ENCODE measurements around the gene RIN3. TPM values are rescaled to one million over a fixed set of nuclear protein-coding genes. Genes with fewer than 3 reads are reported as not detected.

RIN3 gene
- total and polyA plus RNA-seq, 2 donors (not counting 3 experiments of a cell fraction or from before 2014, with no cell fraction given) = 5.1 to 20.8 TPM

GRCh38 chr14:92624764-92625163, 111.2 kb downstream of the RIN3 start:
- no peak overlapping the region for H3K9ac ChIP-seq (replicated peaks; ENCODE audit: extremely low read depth, insufficient read depth, low read length)
- H3K27ac ChIP-seq (ENCODE audit: insufficient read depth, low read depth, low read length) = no peak overlapping the region
- intact Hi-C loops (cut with micrococcal nuclease) (no loop called here), dilution Hi-C loops (cut with MboI; ENCODE audit: extremely low pct_ligation_motif_present, low sequenced_read_pairs) (no loop called here)
- no peak overlapping the region for H2AFZ ChIP-seq (ENCODE audit: low read depth, low read length)
- ChIA-PET POLR2A (no interaction called here), CTCF (interaction anchor here (1.6 kb wide), 2 partner anchors 30 to 62 kb away, joined by 3 to 4 read pairs; no protein-coding TSS in a partner anchor)
- FAIRE-seq = no peak
- H4K20me1 ChIP-seq (replicated peaks; ENCODE audit: control insufficient read depth, extremely low read depth, insufficient read depth, low read length) = no peaks in the 10 kb centered on the region
- H3K36me3 ChIP-seq (ENCODE audit: control insufficient read depth in 2 of 2, extremely low read depth in 1 of 2, insufficient read depth in 2 of 2, low read length in 2 of 2) = no peaks in the 10 kb centered on the region
- no peaks in the 10 kb centered on the region for H3K4me1 ChIP-seq (ENCODE audit: control insufficient read depth, extremely low read depth, insufficient read depth, low read length)
- BruUV-seq (replicated peaks) = no TSS peak
- no peaks in the 10 kb centered on the region for H3K79me2 ChIP-seq (ENCODE audit: control insufficient read depth, insufficient read depth, low read length)
- no peak overlapping the region for H3K4me2 ChIP-seq (ENCODE audit: insufficient read depth, low read length)
- TF ChIP-seq POLR2A (IDR thresholded peaks at IDR 0.05; ENCODE audit: low read depth, low read length) (no peak), EZH2 (IDR thresholded peaks at IDR 0.05; ENCODE audit: borderline replicate concordance, low read depth, low read length, severe bottlenecking) (no peak), CTCF (IDR thresholded peaks at IDR 0.05; ENCODE audit: extremely low read depth in 1 of 2, insufficient read depth in 1 of 2, low read depth in 1 of 2, low read length in 2 of 2) (no peak), FOS (IDR thresholded peaks at IDR 0.05; ENCODE audit: borderline replicate concordance, insufficient read depth, low read length) (no peak), MYC (IDR thresholded peaks at IDR 0.05; ENCODE audit: low read depth, low read length) (no peak), GATA2 (IDR thresholded peaks at IDR 0.05; ENCODE audit: insufficient read depth, insufficient read length, low read depth, low read length) (no peak), MAX (IDR thresholded peaks at IDR 0.05; ENCODE audit: insufficient read depth, insufficient read length) (no peak), JUN (IDR thresholded peaks at IDR 0.05; ENCODE audit: borderline replicate concordance, insufficient read depth, insufficient read length, low read depth) (no peak), POLR2AphosphoS5 (IDR thresholded peaks at IDR 0.05; ENCODE audit: insufficient read depth, low read depth, low read length) (no peak)
- H3K9me3 ChIP-seq (replicated peaks; ENCODE audit: control insufficient read depth, insufficient read depth, low read length) = no peaks in the 10 kb centered on the region
- H3K4me3 ChIP-seq (replicated peaks in 1 of 3; ENCODE audit: insufficient read depth in 1 of 3, low read depth in 1 of 3, low read length in 3 of 3) = no peak overlapping the region
- no peaks in the 10 kb centered on the region for H3K27me3 ChIP-seq (ENCODE audit: control insufficient read depth in 2 of 2, insufficient read depth in 2 of 2, low read length in 2 of 2)
- H3K9me1 ChIP-seq (replicated peaks; ENCODE audit: control insufficient read depth, extremely low read depth, insufficient read depth, low read length) = no peaks in the 10 kb centered on the region
- no peak for DNase-seq (ENCODE audit: low read depth, low spot score)
